IMR-90 (cell line): ENCODE data around the gene NFE2L2.
"Not testable (repeated sequence)": the region's sequence is repeated elsewhere in the genome, so short reads cannot be mapped to it uniquely, and the experiment has no call there.

ENCODE experiments used
- BHLHE40 ChIP-seq: fragments of 150-350 bp; IDR thresholded peaks from 2 replicates; pipeline ENCODE4 v1.6.1; 2016; ENCODE audit warnings: mild to moderate bottlenecking, low read depth, low read length
- CEBPB ChIP-seq: IDR thresholded peaks from 2 replicates; pipeline ENCODE4 v1.6.1; 2012; ENCODE audit warnings: low read depth, low read length, improper control_type of control experiment
- MAZ ChIP-seq: IDR thresholded peaks from 2 replicates; pipeline ENCODE4 v1.6.1; 2012; ENCODE audit warnings: low read depth, mild to moderate bottlenecking, low read length, improper control_type of control experiment, moderate library complexity, borderline replicate concordance
- MXI1 ChIP-seq: IDR thresholded peaks from 2 replicates; pipeline ENCODE4 v1.6.1; 2012; ENCODE audit warnings: low read depth, mild to moderate bottlenecking, low read length, moderate library complexity, borderline replicate concordance
- POLR2A ChIP-seq: IDR thresholded peaks from 2 replicates; pipeline ENCODE4 v1.6.1; 2012; ENCODE audit warnings: mild to moderate bottlenecking, low read depth, low read length
- RFX5 ChIP-seq: IDR thresholded peaks from 2 replicates; pipeline ENCODE4 v1.8.0; 2012; ENCODE audit warnings: low read depth, mild to moderate bottlenecking, low read length, moderate library complexity
- SMC3 ChIP-seq: fragments of 150-350 bp; IDR thresholded peaks from 2 replicates; pipeline ENCODE4 v1.6.1; 2016; ENCODE audit warnings: low read depth, mild to moderate bottlenecking, antibody characterized with exemption, low read length, moderate library complexity
- USF2 ChIP-seq: fragments of 150-350 bp; IDR thresholded peaks from 2 replicates; pipeline ENCODE4 v1.6.1; 2017; ENCODE audit warnings: mild to moderate bottlenecking, antibody characterized with exemption, low read length, low read depth
- TF ChIP-seq, protein P1 (sequence below): conservative IDR thresholded peaks from 2 replicates; pipeline ENCODE4 v1.5.1; 2012; ENCODE audit warnings: mild to moderate bottlenecking, low read depth, low read length, improper control_type of control experiment

DNA sequence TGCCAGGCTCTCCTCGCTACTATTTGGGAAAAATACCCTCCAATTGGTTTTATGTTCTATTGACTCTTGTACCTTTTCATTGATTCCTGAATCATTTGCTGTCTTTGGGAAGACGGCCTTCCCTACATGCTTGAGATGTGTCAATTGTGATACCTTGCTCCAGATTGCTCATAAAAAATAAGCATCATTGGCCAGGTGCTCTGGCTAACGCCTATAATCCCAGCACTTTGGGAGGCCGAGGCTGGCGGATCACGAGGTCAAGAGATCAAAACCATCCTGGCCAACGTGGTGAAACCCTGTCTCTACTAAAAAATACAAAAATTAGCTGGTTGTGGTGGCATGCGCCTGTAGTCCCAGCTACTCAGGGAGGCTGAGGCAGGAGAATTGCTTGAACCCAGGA, 2.4 kb upstream of the NFE2L2 start:
- TF ChIP-seq, protein P1, sequence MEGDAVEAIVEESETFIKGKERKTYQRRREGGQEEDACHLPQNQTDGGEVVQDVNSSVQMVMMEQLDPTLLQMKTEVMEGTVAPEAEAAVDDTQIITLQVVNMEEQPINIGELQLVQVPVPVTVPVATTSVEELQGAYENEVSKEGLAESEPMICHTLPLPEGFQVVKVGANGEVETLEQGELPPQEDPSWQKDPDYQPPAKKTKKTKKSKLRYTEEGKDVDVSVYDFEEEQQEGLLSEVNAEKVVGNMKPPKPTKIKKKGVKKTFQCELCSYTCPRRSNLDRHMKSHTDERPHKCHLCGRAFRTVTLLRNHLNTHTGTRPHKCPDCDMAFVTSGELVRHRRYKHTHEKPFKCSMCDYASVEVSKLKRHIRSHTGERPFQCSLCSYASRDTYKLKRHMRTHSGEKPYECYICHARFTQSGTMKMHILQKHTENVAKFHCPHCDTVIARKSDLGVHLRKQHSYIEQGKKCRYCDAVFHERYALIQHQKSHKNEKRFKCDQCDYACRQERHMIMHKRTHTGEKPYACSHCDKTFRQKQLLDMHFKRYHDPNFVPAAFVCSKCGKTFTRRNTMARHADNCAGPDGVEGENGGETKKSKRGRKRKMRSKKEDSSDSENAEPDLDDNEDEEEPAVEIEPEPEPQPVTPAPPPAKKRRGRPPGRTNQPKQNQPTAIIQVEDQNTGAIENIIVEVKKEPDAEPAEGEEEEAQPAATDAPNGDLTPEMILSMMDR = not testable (repeated sequence)
- TF ChIP-seq POLR2A, BHLHE40, CEBPB, MAZ, RFX5, USF2, SMC3, MXI1: not testable (repeated sequence)
